Lower lobe of right lung (tissue), 2 donors: ENCODE measurements around the gene CCKAR. TPM values are rescaled to one million over a fixed set of nuclear protein-coding genes. Genes with fewer than 3 reads are reported as not detected.
A peak's percentile ranks its signal among the peaks of the same experiment; 100 is the strongest.
"Not testable (repeated sequence)": the region's sequence is repeated elsewhere in the genome, so short reads cannot be mapped to it uniquely, and the experiment has no call there.

Experiments used
- ATAC-seq, 2 donors: fragments of 200-7000 bp; cut with Tn5 transposase; one replicate each; pipeline ENCODE4 v1.9.1; 2020 to 2022; ENCODE audit warnings: mild to moderate bottlenecking in 2 of 2, moderate library complexity in 2 of 2
- DNase-seq: peaks from one replicate; pipeline ENCODE4 v3.0.0-alpha.2; 2020
- H3K27ac ChIP-seq: fragments of 200-600 bp; one replicate; pipeline ENCODE4 v1.8.0; 2022
- H3K27me3 ChIP-seq: fragments of 200-600 bp; one replicate; pipeline ENCODE4 v1.8.0; 2022; ENCODE audit warnings: low read depth
- H3K36me3 ChIP-seq: fragments of 200-600 bp; one replicate; pipeline ENCODE4 v1.8.0; 2022; ENCODE audit warnings: mild to moderate bottlenecking
- H3K4me1 ChIP-seq: fragments of 200-600 bp; one replicate; pipeline ENCODE4 v1.8.0; 2022
- H3K4me3 ChIP-seq: fragments of 200-600 bp; one replicate; pipeline ENCODE4 v1.8.0; 2022; ENCODE audit warnings: mild to moderate bottlenecking
- H3K9me3 ChIP-seq: fragments of 200-600 bp; one replicate; pipeline ENCODE4 v1.8.0; 2022
- CTCF ChIP-seq: fragments of 200-600 bp; IDR thresholded peaks from one replicate; pipeline ENCODE4 v1.8.0; 2022; ENCODE audit warnings: antibody characterized with exemption, mild to moderate bottlenecking
- intact Hi-C: fragments of 100-400 bp; cut with DNase I; formaldehyde crosslinking; loops from one replicate; pipeline ENCODE4 v1.11.0; 2022
- total RNA-seq: library from RNA; stranded (reverse); fragmentation: NEBNext Ultra II Directional; extraction: Animal tissue kit (Norgen Biotek cat#: 25700); gene quantifications from one replicate; pipeline ENCODE4 v1.2.1, GENCODE V29; 2021
- donor health status: DM: no; HTN: yes; CAD: no; lungs with severe emphysema.

The CCKAR gene
- total RNA-seq, 1 donor from 2014 or later, result not detected

- Histone ChIP-seq H3K4me1 (no peaks in the 10 kb centered on the region), H3K4me3 (no peak overlapping the region), H3K9me3 (peaks cover 3% of the 10 kb centered on the region), H3K36me3 (no peaks in the 10 kb centered on the region), H3K27me3 (no peaks in the 10 kb centered on the region), H3K27ac (no peak overlapping the region)
- no peak for DNase-seq
- no peak for TF ChIP-seq CTCF
- intact Hi-C loops, result no loop called here
- no peak for ATAC-seq
Observed at GRCh38 chr4:26503427-26503826, 13.1 kb upstream of the CCKAR start.

GRCh38 chr4:26500565-26500999 is 10.3 kb upstream of the CCKAR start:
- H3K4me3 ChIP-seq, H3K9me3 ChIP-seq, DNase-seq, H3K27me3 ChIP-seq, H3K36me3 ChIP-seq, H3K27ac ChIP-seq, H3K4me1 ChIP-seq, intact Hi-C loops: not testable (repeated sequence)
- peak in 1 of 2 donors; percentile 67 for ATAC-seq

- intact Hi-C loops, result no loop called here
- DNase-seq (no peak), ATAC-seq (no peak)
- H3K27me3 ChIP-seq, result no peaks in the 10 kb centered on the region
- H3K4me1 ChIP-seq, result no peaks in the 10 kb centered on the region
- H3K27ac ChIP-seq, result no peak overlapping the region
- no peak for TF ChIP-seq CTCF
- H3K36me3 ChIP-seq, result no peaks in the 10 kb centered on the region
- H3K4me3 ChIP-seq, result no peak overlapping the region
- peaks cover 3% of the 10 kb centered on the region for H3K9me3 ChIP-seq
Observed at GRCh38 chr4:26496207-26496783, 6.0 kb upstream of the CCKAR start.

- no peak overlapping the region for H3K4me3 ChIP-seq
- intact Hi-C loops, result no loop called here
- ATAC-seq (no peak), DNase-seq (no peak)
- no peaks in the 10 kb centered on the region for H3K4me1 ChIP-seq
- no peaks in the 10 kb centered on the region for H3K27me3 ChIP-seq
- H3K36me3 ChIP-seq, result no peaks in the 10 kb centered on the region
- TF ChIP-seq CTCF, result no peak
- no peak overlapping the region for H3K27ac ChIP-seq
- no peaks in the 10 kb centered on the region for H3K9me3 ChIP-seq
Observed at GRCh38 chr4:26493461-26493860, 3.2 kb upstream of the CCKAR start.

- no peak for ATAC-seq
- Histone ChIP-seq H3K4me3 (no peak overlapping the region), H3K36me3 (no peaks in the 10 kb centered on the region), H3K27ac (no peak overlapping the region), H3K9me3 (no peaks in the 10 kb centered on the region), H3K4me1 (no peaks in the 10 kb centered on the region), H3K27me3 (no peaks in the 10 kb centered on the region)
- intact Hi-C loops, result no loop called here
- TF ChIP-seq CTCF, result no peak
- no peak for DNase-seq
Observed at GRCh38 chr4:26491449-26492170, 1.3 kb upstream of the CCKAR start.

GRCh38 chr4:26490960-26491284 is 638 bp upstream of the CCKAR start:
- H3K27ac ChIP-seq, result no peak overlapping the region
- DNase-seq (no peak), ATAC-seq (no peak)
- H3K4me1 ChIP-seq, result no peaks in the 10 kb centered on the region
- no peaks in the 10 kb centered on the region for H3K27me3 ChIP-seq
- no peaks in the 10 kb centered on the region for H3K9me3 ChIP-seq
- H3K4me3 ChIP-seq, result no peak overlapping the region
- intact Hi-C loops, result no loop called here
- H3K36me3 ChIP-seq, result no peaks in the 10 kb centered on the region
- TF ChIP-seq CTCF, result no peak
